Esophagus squamous epithelium (tissue), 5 donors: Measurements from ENCODE around the gene CYSTM1. TPM values are rescaled to one million over a fixed set of nuclear protein-coding genes. Genes with fewer than 3 reads are reported as not detected.

Experiments
- DNase-seq: peaks from one replicate; lab custom pipeline; 2025; lab: John Stamatoyannopoulos, UW
- H3K27ac ChIP-seq, 4 donors: fragments of 200-600 bp; sonication (generic); one replicate each; pipeline ENCODE4 v1.5.1; 2016 to 2019; ENCODE audit warnings: mild to moderate bottlenecking in 1 of 4
- H3K27me3 ChIP-seq, 4 donors: fragments of 200-600 bp; sonication (generic); 1 replicate in 3 of 4; 2 replicates in 1 of 4; pipeline versions ENCODE4 v1.5.1 to v1.6.0; 2017 to 2021; ENCODE audit warnings: antibody characterized with exemption in 1 of 4
- H3K36me3 ChIP-seq, 3 donors: fragments of 200-600 bp; sonication (generic); one replicate each; pipeline ENCODE4 v1.5.1; 2016 to 2019
- H3K4me1 ChIP-seq, 3 donors: fragments of 200-600 bp; sonication (generic); one replicate each; pipeline ENCODE4 v1.5.1; 2017 to 2019
- H3K4me3 ChIP-seq, 4 donors: fragments of 200-600 bp; sonication (generic); 1 replicate in 3 of 4; 2 replicates in 1 of 4; pipeline ENCODE4 v1.5.1; 2016 to 2019; ENCODE audit warnings: mild to moderate bottlenecking in 2 of 4, moderate library complexity in 1 of 4
- H3K9me3 ChIP-seq, 3 donors: fragments of 200-600 bp; sonication (generic); one replicate each; pipeline ENCODE4 v1.5.1; 2016 to 2019
- POLR2A ChIP-seq, 4 donors: fragments of 450-650 bp; IDR thresholded peaks; one replicate each; pipeline ENCODE4 v1.6.1; 2017; ENCODE audit warnings: antibody characterized with exemption in 4 of 4, mild to moderate bottlenecking in 4 of 4, moderate library complexity in 3 of 4
- WGBS, 2 donors: methylation state at CpG; one replicate each; pipeline ENCODE4 v1.1.5; 2018; 5-methylcytosine and 5-hydroxymethylcytosine counted together
- intact Hi-C: fragments of 100-400 bp; cut with DNase I; formaldehyde crosslinking; loops from one replicate; pipeline ENCODE4 v1.15.0; 2022
- total RNA-seq, 4 donors: library from RNA; depleted of rRNA; stranded (reverse); fragments of >200 nt; gene quantifications; one replicate each; pipeline ENCODE4 v1.1.0, GENCODE V29; 2016
- TF ChIP-seq, protein P1 (sequence below), 6 experiments: fragments of 450-650 bp in 4 of 6; fragments of 200-600 bp in 2 of 6; sonication (generic) in 2 of 6; IDR thresholded peaks; one replicate each; pipeline ENCODE4 v1.5.1; 2016 to 2019; ENCODE audit warnings: antibody characterized with exemption in 6 of 6, mild to moderate bottlenecking in 4 of 6, moderate library complexity in 4 of 6
- donor health status: DM: yes; HTN: yes; CAD: no.

CYSTM1 gene
- total RNA-seq, 4 donors from 2014 or later: 2.6 to 22.5 (median 12.8) TPM

DNA sequence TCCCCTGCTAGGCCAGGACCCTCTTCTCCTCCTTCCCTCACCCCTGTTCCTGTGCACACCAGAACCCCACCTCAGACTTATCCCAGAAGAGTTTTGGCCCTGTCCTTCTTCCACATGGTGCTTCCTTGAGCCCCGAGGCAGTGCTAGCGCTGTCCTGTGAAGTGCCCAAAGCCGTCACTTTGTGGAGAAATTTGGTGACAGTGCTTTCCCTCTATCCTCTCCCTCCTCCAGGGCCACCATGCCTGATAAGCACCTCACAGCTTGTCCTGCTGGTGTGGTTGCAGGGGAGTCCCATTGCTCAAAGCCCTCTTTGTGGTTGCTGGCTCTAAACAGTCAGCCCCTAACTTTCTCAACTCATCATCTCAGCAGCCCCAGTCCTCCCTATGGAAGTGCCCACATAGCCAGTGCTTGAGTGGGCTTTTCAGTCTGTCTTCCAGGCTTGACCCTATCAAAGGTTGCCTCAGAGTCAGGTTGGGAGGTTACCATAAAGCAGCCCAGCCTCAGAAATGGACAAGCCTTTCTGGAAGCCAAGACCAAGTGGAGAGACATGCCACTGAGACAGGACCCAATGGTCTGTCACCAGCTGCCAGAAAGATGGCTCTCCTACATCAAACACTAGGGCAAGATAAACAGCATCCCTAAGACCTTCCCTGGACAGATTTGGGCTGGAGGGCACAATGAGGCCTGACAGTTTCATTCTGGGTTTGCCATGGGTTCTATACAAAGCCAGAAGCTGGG lies 31.3 kb upstream of the CYSTM1 start:
- no peak for DNase-seq
- intact Hi-C loops: no loop called here
- Histone ChIP-seq H3K4me1 (peaks cover 15 to 41% (median 35%) of the 10 kb centered on the region in 3 donors), H3K27ac (no peak overlapping the region), H3K27me3 (peaks cover 0 to 13% (median 0%) of the 10 kb centered on the region in 4 donors), H3K4me3 (no peak overlapping the region), H3K36me3 (no peaks in the 10 kb centered on the region), H3K9me3 (no peaks in the 10 kb centered on the region)
- WGBS, 2 donors: 87 to 91% methylated on average over 3 of the region's 3 CpGs
- TF ChIP-seq, protein P1, sequence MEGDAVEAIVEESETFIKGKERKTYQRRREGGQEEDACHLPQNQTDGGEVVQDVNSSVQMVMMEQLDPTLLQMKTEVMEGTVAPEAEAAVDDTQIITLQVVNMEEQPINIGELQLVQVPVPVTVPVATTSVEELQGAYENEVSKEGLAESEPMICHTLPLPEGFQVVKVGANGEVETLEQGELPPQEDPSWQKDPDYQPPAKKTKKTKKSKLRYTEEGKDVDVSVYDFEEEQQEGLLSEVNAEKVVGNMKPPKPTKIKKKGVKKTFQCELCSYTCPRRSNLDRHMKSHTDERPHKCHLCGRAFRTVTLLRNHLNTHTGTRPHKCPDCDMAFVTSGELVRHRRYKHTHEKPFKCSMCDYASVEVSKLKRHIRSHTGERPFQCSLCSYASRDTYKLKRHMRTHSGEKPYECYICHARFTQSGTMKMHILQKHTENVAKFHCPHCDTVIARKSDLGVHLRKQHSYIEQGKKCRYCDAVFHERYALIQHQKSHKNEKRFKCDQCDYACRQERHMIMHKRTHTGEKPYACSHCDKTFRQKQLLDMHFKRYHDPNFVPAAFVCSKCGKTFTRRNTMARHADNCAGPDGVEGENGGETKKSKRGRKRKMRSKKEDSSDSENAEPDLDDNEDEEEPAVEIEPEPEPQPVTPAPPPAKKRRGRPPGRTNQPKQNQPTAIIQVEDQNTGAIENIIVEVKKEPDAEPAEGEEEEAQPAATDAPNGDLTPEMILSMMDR (IDR thresholded peaks at IDR 0.05): no peak
- no peak for TF ChIP-seq POLR2A (IDR thresholded peaks at IDR 0.05)

DNA sequence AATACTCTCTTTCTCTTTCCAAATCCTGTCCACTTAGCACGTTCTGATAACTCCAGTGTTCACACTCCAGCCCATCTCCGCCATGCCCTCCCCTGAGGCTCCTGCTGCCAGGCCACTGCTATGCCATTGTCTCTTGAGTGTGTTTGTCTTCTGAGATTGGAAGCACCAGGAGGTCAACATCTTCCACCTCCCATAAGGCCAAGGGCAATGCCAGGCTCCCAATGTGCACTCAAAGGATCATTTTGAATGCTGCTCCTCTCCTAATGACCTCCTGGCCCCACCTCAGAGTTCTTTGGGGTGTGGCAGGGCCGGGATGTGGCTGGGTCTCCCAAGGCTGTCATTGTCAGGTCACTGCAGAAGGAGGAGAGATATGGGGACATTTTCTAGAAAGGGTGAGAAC lies 29.7 kb upstream of the CYSTM1 start:
- Histone ChIP-seq H3K4me3 (peak overlapping the region in 1 of 4 donors; percentile 70), H3K4me1 (peaks cover 15 to 39% (median 34%) of the 10 kb centered on the region in 3 donors)
- intact Hi-C loops: no loop called here

DNA sequence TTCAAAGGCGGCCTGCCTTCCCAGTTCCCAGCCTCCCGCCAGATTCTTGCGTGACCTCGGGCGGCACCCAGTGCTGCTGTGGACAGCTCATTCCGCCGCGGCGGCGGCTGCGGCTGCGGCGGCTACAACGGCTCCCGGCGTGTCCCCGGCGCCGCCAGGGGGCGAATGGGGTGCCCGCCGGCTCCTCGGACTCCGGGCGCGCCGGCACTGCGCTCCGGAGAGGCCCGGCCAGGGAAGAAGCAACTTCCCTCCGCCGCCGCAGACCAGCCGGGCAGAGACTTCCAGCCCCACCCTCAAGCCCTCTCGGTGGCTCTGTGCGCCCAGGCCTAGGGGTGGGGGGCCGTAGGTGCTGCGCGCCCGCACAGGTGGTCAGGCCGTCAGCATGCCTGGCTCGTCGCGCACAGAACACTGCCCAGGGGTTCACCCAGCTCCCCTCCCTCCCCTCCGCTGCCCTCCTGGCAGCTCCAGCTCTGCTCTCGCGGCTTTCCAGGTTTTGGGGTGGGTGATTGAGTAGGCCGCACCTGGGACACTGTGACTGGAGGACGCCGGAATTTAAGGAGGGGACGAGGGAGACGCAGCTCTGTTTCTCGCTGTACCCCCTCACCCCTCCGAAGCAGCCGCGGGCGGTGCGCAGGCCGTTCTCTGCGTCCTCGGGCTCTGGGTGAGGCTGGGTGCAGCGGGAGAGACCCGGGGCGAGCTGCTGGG lies 29.0 kb upstream of the CYSTM1 start:
- intact Hi-C loops: no loop called here
- Histone ChIP-seq H3K27ac (peak overlapping the region in 1 of 4 donors; percentile 30), H3K36me3 (no peaks in the 10 kb centered on the region), H3K4me3 (peak overlapping the region; percentile 20 to 70 (median 50)), H3K9me3 (no peaks in the 10 kb centered on the region), H3K4me1 (peaks cover 15 to 31% (median 27%) of the 10 kb centered on the region in 3 donors), H3K27me3 (peaks cover 0 to 13% (median 0%) of the 10 kb centered on the region in 4 donors)
- no peak for DNase-seq
- TF ChIP-seq POLR2A (IDR thresholded peaks at IDR 0.05): no peak
- TF ChIP-seq, protein P1 (IDR thresholded peaks at IDR 0.05): peak; percentile 55 to 83 (median 70)
- WGBS, 2 donors: 24 to 30% methylated on average over 5 to 16 of the region's 64 CpGs

More for the DNA sequence above, 29.7 kb upstream of the CYSTM1 start:
- no peak for TF ChIP-seq POLR2A (IDR thresholded peaks at IDR 0.05)
- TF ChIP-seq, protein P1 (IDR thresholded peaks at IDR 0.05): no peak
- Histone ChIP-seq H3K36me3 (no peaks in the 10 kb centered on the region), H3K27ac (no peak overlapping the region), H3K9me3 (no peaks in the 10 kb centered on the region), H3K27me3 (peaks cover 0 to 13% (median 0%) of the 10 kb centered on the region in 4 donors)
- WGBS, 2 donors: 68 to 89% methylated on average over 2 to 3 of the region's 3 CpGs
- no peak for DNase-seq

DNA sequence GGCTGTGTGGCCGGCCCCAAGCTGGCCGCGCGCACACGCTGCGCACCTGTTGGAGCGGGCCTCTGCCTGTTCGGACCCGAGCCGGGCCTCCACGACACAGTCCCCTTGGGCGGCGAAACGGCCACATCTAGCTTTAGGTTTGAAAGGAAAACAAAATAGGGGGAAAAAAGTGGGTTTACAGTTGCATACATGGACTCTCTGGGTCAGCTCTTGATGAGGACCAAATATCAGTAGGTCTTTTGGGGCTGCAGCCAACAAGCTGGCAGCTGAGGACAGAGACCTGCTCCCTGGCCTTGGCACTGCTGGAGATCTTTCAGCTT lies 28.5 kb upstream of the CYSTM1 start:
- H3K4me3 ChIP-seq: peak overlapping the region; percentile 20 to 70 (median 50)
- TF ChIP-seq, protein P1 (IDR thresholded peaks at IDR 0.05): no peak
- no peaks in the 10 kb centered on the region for H3K9me3 ChIP-seq
- no peak overlapping the region for H3K27ac ChIP-seq
- no peak for DNase-seq
- H3K36me3 ChIP-seq: no peaks in the 10 kb centered on the region
- peaks cover 0 to 13% (median 0%) of the 10 kb centered on the region in 4 donors for H3K27me3 ChIP-seq
- peaks cover 13 to 26% (median 23%) of the 10 kb centered on the region in 3 donors for H3K4me1 ChIP-seq
- intact Hi-C loops: no loop called here
- 31 to 32% methylated on average over 14 of the region's 14 CpGs for WGBS, 2 donors

DNA sequence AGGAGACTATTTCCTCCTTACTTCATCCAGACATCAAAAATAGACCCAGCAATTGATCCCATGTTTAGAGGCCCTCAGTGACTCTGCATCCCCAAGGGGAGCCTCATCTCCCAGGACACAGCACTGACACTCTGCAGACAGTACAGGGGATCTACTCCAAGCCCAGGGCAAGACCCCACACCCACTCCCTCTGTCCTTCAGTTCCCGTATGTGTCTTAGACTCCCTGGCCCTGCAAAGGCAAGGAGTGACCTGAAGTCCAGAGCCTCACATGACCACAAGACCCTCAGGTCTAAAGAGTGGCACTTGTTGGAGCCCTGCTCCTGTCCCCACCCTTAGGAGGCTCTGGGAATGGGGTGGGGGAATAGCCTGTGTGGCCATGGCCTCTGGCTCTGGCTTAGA lies 27.5 kb upstream of the CYSTM1 start:
- Histone ChIP-seq H3K36me3 (no peaks in the 10 kb centered on the region), H3K4me1 (peaks cover 10 to 20% (median 17%) of the 10 kb centered on the region in 3 donors), H3K27me3 (peaks cover 0 to 13% (median 0%) of the 10 kb centered on the region in 4 donors), H3K27ac (no peak overlapping the region), H3K9me3 (no peaks in the 10 kb centered on the region), H3K4me3 (no peak overlapping the region)
- DNase-seq: no peak
- TF ChIP-seq POLR2A (IDR thresholded peaks at IDR 0.05): no peak
- TF ChIP-seq, protein P1 (IDR thresholded peaks at IDR 0.05): no peak
- WGBS, 2 donors: 100% methylated on average over 1 of the region's 1 CpG; no CpG with 5 or more reads in 1 of the 2 donors
- intact Hi-C loops: no loop called here
